ENCODE measurements around the gene CIAO1.

CIAO1 gene

DNA sequence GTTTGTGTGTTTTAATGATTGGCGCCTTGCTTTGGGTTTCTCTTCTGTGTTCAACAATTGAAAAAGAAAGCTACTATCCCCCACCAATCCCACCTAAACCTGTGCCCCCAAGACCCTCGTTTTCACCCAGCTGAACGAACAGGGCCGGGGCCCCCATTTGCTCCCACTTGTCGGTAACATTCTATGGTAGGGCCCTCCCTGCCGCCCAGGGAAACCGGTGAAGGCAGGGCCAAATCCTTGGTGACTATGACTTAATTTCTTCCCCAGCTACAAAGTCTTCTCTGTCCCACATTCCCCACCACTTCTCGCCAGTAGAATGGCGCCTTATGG is 39.9 kb downstream of the CIAO1 start:
- Histone ChIP-seq H3K9me2 (replicated peaks; ENCODE audit: low read depth, low read length) (no peaks in the 10 kb centered on the region), H3K4me3 (ENCODE audit: low read length, poor library complexity, severe bottlenecking) (peak overlapping the region; percentile 80), H3K36me3 (ENCODE audit: insufficient read depth, low read length) (peaks cover 26% of the 10 kb centered on the region; the same call in 1 of the 2 replicates), H3K4me1 (ENCODE audit: insufficient read depth, low read length, poor library complexity, severe bottlenecking) (peaks cover 42% of the 10 kb centered on the region), H3K9ac (ENCODE audit: low read depth, low read length, poor library complexity, severe bottlenecking) (peak overlapping the region; percentile 93), H2AFZ (ENCODE audit: low read length) (peak overlapping the region; percentile 82), H4K20me1 (ENCODE audit: insufficient read depth, low read length, poor library complexity, severe bottlenecking) (peaks cover 41% of the 10 kb centered on the region), H3K79me2 (ENCODE audit: insufficient read depth, low read length) (peaks cover 56% of the 10 kb centered on the region), H3F3A (ENCODE audit: low read depth) (no peaks in the 10 kb centered on the region), H3K9me3 (ENCODE audit: insufficient read depth, low read depth, low read length) (no peaks in the 10 kb centered on the region), H3K4me2 (ENCODE audit: low read depth, low read length, poor library complexity, severe bottlenecking) (peak overlapping the region; percentile 94), H3K27me3 (ENCODE audit: insufficient read depth, low read length, poor library complexity, severe bottlenecking) (no peaks in the 10 kb centered on the region)
- TF ChIP-seq EZH2phosphoT487 (IDR thresholded peaks at IDR 0.05; ENCODE audit: borderline replicate concordance) = no peak
- TF ChIP-seq, protein P1, sequence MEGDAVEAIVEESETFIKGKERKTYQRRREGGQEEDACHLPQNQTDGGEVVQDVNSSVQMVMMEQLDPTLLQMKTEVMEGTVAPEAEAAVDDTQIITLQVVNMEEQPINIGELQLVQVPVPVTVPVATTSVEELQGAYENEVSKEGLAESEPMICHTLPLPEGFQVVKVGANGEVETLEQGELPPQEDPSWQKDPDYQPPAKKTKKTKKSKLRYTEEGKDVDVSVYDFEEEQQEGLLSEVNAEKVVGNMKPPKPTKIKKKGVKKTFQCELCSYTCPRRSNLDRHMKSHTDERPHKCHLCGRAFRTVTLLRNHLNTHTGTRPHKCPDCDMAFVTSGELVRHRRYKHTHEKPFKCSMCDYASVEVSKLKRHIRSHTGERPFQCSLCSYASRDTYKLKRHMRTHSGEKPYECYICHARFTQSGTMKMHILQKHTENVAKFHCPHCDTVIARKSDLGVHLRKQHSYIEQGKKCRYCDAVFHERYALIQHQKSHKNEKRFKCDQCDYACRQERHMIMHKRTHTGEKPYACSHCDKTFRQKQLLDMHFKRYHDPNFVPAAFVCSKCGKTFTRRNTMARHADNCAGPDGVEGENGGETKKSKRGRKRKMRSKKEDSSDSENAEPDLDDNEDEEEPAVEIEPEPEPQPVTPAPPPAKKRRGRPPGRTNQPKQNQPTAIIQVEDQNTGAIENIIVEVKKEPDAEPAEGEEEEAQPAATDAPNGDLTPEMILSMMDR (conservative IDR thresholded peaks at IDR 0.05; ENCODE audit: low read length) = no peak

DNA sequence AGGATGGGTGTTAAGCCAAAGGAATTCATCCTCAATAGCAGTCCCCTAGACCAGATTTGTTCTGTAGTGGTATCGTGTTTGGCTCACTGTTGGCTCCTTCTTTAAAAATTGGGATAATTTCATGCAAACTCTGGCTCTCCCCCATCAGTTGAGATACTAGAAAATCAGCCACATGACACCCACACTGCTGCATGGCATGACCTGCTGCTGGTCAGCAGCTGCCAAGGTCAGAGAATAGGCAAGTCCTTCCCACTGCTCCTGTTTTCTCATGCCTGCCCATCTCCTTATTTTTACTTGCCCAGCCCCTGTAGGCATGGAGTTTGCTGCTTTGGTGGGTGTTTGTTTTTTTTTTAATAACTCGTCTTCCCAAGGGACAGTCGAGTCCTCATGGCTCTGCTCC is 40.3 kb downstream of the CIAO1 start:
- TF ChIP-seq EZH2phosphoT487 (IDR thresholded peaks at IDR 0.05; ENCODE audit: borderline replicate concordance) = no peak
- TF ChIP-seq, protein P1 (conservative IDR thresholded peaks at IDR 0.05; ENCODE audit: low read length) = no peak
- Histone ChIP-seq H3K9me2 (replicated peaks; ENCODE audit: low read depth, low read length) (no peaks in the 10 kb centered on the region), H3K36me3 (ENCODE audit: insufficient read depth, low read length) (peaks cover 22% of the 10 kb centered on the region; the same call in 1 of the 2 replicates), H3K4me1 (ENCODE audit: insufficient read depth, low read length, poor library complexity, severe bottlenecking) (peaks cover 41% of the 10 kb centered on the region), H3K79me2 (ENCODE audit: insufficient read depth, low read length) (peaks cover 52% of the 10 kb centered on the region), H4K20me1 (ENCODE audit: insufficient read depth, low read length, poor library complexity, severe bottlenecking) (peaks cover 37% of the 10 kb centered on the region), H3K27me3 (ENCODE audit: insufficient read depth, low read length, poor library complexity, severe bottlenecking) (no peaks in the 10 kb centered on the region), H3K4me2 (ENCODE audit: low read depth, low read length, poor library complexity, severe bottlenecking) (peak overlapping the region; percentile 94), H2AFZ (ENCODE audit: low read length) (no peak overlapping the region), H3K4me3 (ENCODE audit: low read length, poor library complexity, severe bottlenecking) (peak overlapping the region; percentile 80), H3F3A (ENCODE audit: low read depth) (no peaks in the 10 kb centered on the region), H3K9me3 (ENCODE audit: insufficient read depth, low read depth, low read length) (no peaks in the 10 kb centered on the region), H3K9ac (ENCODE audit: low read depth, low read length, poor library complexity, severe bottlenecking) (peak overlapping the region; percentile 93)

GRCh38 chr2:96308248-96308647 is 42.2 kb downstream of the CIAO1 start:
- Histone ChIP-seq H3K9me3 (ENCODE audit: insufficient read depth, low read depth, low read length) (no peaks in the 10 kb centered on the region), H3K79me2 (ENCODE audit: insufficient read depth, low read length) (peaks cover 33% of the 10 kb centered on the region), H3F3A (ENCODE audit: low read depth) (no peaks in the 10 kb centered on the region), H3K4me1 (ENCODE audit: insufficient read depth, low read length, poor library complexity, severe bottlenecking) (peaks cover 22% of the 10 kb centered on the region), H3K36me3 (ENCODE audit: insufficient read depth, low read length) (peaks cover 3% of the 10 kb centered on the region; the same call in 1 of the 2 replicates), H3K4me2 (ENCODE audit: low read depth, low read length, poor library complexity, severe bottlenecking) (no peak overlapping the region), H3K9ac (ENCODE audit: low read depth, low read length, poor library complexity, severe bottlenecking) (no peak overlapping the region), H3K27me3 (ENCODE audit: insufficient read depth, low read length, poor library complexity, severe bottlenecking) (no peaks in the 10 kb centered on the region), H4K20me1 (ENCODE audit: insufficient read depth, low read length, poor library complexity, severe bottlenecking) (peaks cover 18% of the 10 kb centered on the region), H2AFZ (ENCODE audit: low read length) (no peak overlapping the region), H3K9me2 (replicated peaks; ENCODE audit: low read depth, low read length) (no peaks in the 10 kb centered on the region), H3K4me3 (ENCODE audit: low read length, poor library complexity, severe bottlenecking) (no peak overlapping the region)
- no peak for TF ChIP-seq EZH2phosphoT487 (IDR thresholded peaks at IDR 0.05; ENCODE audit: borderline replicate concordance)
- TF ChIP-seq, protein P1 (conservative IDR thresholded peaks at IDR 0.05; ENCODE audit: low read length) = no peak

Measured in Loucy (cell line).